ENCODE measurements around the gene TAGLN. TPM values are rescaled to one million over a fixed set of nuclear protein-coding genes. Genes with fewer than 3 reads are reported as not detected.
"Not testable (repeated sequence)": the region's sequence is repeated elsewhere in the genome, so short reads cannot be mapped to it uniquely, and the experiment has no call there.

TAGLN gene
- polyA plus RNA-seq, 1 experiment = 3,100 TPM

GRCh38 chr11:117208710-117209109 is 9.5 kb downstream of the TAGLN start:
- DNase-seq (ENCODE audit: low read depth, low spot score); H3K9me3 ChIP-seq (ENCODE audit: control insufficient read depth, insufficient read depth, low read length); H3K27ac ChIP-seq (ENCODE audit: low read depth, low read length); H3K27me3 ChIP-seq (ENCODE audit: control insufficient read depth, insufficient read depth, low read length); POLR2A ChIA-PET; H3K4me3 ChIP-seq (ENCODE audit: low read depth, low read length): not testable (repeated sequence)
- CTCF ChIA-PET = interaction anchor here (0.6 kb wide), 1 partner anchor 70 kb away, joined by 4 read pairs; no protein-coding TSS in a partner anchor

DNA sequence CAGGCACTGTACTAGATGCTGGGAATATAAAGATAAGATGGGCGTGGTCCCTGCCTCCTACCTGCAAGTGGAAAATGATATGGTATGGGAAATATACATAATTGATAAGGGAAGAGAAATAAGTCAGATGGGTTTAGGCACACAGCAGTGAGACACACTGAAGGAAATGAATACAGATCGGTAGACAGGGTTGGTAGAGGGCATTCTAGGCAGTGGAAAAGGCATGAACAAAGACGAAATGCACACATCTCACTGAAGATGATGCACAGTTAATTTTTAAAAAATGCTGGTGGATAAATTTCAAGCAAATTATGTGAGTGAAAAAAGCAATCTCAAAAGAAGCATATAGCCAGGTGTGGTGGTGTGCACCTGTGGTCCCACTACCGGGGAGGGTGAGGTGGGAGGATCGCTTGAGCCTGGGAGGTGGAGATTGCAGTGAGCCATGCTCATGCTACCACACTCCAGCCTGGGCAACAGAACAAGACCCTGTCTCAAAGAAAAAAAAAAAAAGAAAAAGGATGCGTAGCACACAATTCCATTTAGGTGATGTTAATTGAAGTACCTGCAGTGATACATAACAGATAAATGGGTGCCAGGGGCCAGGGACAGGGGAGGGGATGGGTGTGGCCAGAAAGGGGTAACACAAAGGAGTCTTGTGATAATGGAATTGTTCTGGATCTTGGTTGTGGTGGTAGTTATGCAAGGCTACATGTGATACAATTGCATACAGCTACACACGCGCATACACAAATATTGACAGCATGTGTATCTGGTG is 10.4 kb downstream of the TAGLN start:
- H3K4me3 ChIP-seq (ENCODE audit: low read depth, low read length); DNase-seq (ENCODE audit: low read depth, low spot score); H3K27me3 ChIP-seq (ENCODE audit: control insufficient read depth, insufficient read depth, low read length); H3K27ac ChIP-seq (ENCODE audit: low read depth, low read length); H3K9me3 ChIP-seq (ENCODE audit: control insufficient read depth, insufficient read depth, low read length): not testable (repeated sequence)
- ChIA-PET POLR2A (interaction anchor here (2.7 kb wide), 1 partner anchor 17 kb away, joined by 22 read pairs; no protein-coding TSS in a partner anchor), CTCF (interaction anchor here (0.6 to 2.2 kb wide), 2 partner anchors 17 to 70 kb away, joined by 4 to 14 read pairs; no protein-coding TSS in a partner anchor)

GRCh38 chr11:117210620-117211019 is 11.4 kb downstream of the TAGLN start:
- TF ChIP-seq CTCF (IDR thresholded peaks at IDR 0.05; ENCODE audit: low read depth, low read length) = no peak
- no peak for DNase-seq (ENCODE audit: low read depth, low spot score)
- POLR2A ChIA-PET = interaction anchor here (0.7 to 2.7 kb wide), 5 partner anchors 10 to 35 kb away, joined by 3 to 22 read pairs (median 3); partner anchors contain the start of gene SIDT2
- no peaks in the 10 kb centered on the region for H3K27me3 ChIP-seq (ENCODE audit: control insufficient read depth, insufficient read depth, low read length)
- CTCF ChIA-PET = interaction anchor here (1.1 to 2.2 kb wide), 4 partner anchors 13 to 21 kb away, joined by 4 to 14 read pairs (median 4); partner anchors contain the start of gene PCSK7
- no peaks in the 10 kb centered on the region for H3K9me3 ChIP-seq (ENCODE audit: control insufficient read depth, insufficient read depth, low read length)
- H3K4me3 ChIP-seq (ENCODE audit: low read depth, low read length) = no peak overlapping the region
- H3K27ac ChIP-seq (ENCODE audit: low read depth, low read length) = no peak overlapping the region

- TF ChIP-seq CTCF (IDR thresholded peaks at IDR 0.05; ENCODE audit: low read depth, low read length) = no peak
- Histone ChIP-seq H3K4me3 (ENCODE audit: low read depth, low read length) (no peak overlapping the region), H3K27me3 (ENCODE audit: control insufficient read depth, insufficient read depth, low read length) (no peaks in the 10 kb centered on the region), H3K9me3 (ENCODE audit: control insufficient read depth, insufficient read depth, low read length) (no peaks in the 10 kb centered on the region), H3K27ac (ENCODE audit: low read depth, low read length) (no peak overlapping the region)
- DNase-seq (ENCODE audit: low read depth, low spot score) = no peak
- ChIA-PET POLR2A (interaction anchor here (0.7 kb wide), 2 partner anchors 12 to 282 kb away, joined by 3 to 6 read pairs; no protein-coding TSS in a partner anchor), CTCF (interaction anchor here (0.7 to 1.1 kb wide), 3 partner anchors 14 to 86 kb away, joined by 4 to 5 read pairs (median 4); no protein-coding TSS in a partner anchor)
Measured at GRCh38 chr11:117212697-117213355, 13.7 kb downstream of the TAGLN start.

DNA sequence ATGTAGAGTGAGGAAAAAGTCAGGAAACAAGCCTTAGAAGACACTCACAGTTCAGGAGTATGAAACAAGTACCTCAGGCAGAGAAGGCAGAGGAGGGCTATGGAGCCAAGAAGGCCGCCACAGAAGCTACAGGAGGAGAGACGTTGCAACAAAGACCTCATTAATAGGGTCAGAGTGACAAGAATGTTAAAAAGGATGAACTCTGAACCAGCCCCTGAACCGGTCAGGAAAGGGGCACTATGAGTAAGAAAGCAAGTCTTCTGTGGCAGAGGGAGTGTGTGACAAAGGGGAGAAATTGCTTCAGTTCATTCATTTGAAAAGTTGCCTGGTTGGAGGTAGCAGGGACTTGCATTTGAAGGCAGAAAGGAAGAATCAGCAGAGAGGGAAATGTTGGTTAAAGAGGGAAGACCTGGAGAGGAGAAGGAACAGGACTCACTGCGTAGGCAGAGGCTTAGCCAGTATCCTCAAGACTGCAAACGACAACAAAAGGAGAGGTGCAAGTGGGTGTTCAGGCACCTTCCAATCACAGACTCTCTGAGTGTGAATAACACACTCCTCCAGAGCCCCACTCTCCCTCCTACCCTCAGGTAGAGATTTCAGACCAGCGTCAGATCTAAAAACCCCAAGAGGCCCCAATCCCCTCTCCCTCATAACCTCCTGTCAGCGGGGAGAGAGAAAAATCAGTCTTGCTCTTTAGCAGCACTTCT is 15.4 kb downstream of the TAGLN start:
- POLR2A ChIA-PET = no interaction called here
- H3K27ac ChIP-seq (ENCODE audit: low read depth, low read length) = no peak overlapping the region
- no peak for DNase-seq (ENCODE audit: low read depth, low spot score)
- no peaks in the 10 kb centered on the region for H3K9me3 ChIP-seq (ENCODE audit: control insufficient read depth, insufficient read depth, low read length)
- CTCF ChIA-PET = interaction anchor here (2.1 kb wide), 1 partner anchor 11 kb away, joined by 5 read pairs; no protein-coding TSS in a partner anchor
- no peak overlapping the region for H3K4me3 ChIP-seq (ENCODE audit: low read depth, low read length)
- no peaks in the 10 kb centered on the region for H3K27me3 ChIP-seq (ENCODE audit: control insufficient read depth, insufficient read depth, low read length)
- TF ChIP-seq CTCF (IDR thresholded peaks at IDR 0.05; ENCODE audit: low read depth, low read length) = no peak
